HG02885 (cell line): ENCODE data around the gene NR2F6.
A peak's percentile ranks its signal among the peaks of the same experiment; 100 is the strongest.

Experiments used
- ATAC-seq: cut with Tn5 transposase; IDR thresholded peaks from one replicate; pipeline ENCODE4 v1.9.1; 2021; ENCODE audit warnings: mild to moderate bottlenecking; ENCODE audit not compliant: unreplicated experiment, poor library complexity

NR2F6 gene

GRCh38 chr19:17242431-17243208 is 3.1 kb downstream of the NR2F6 start:
- ATAC-seq: no peak

GRCh38 chr19:17240826-17241399 is 4.8 kb downstream of the NR2F6 start:
- no peak for ATAC-seq

- no peak for ATAC-seq
Observed at GRCh38 chr19:17240062-17240752, 5.5 kb downstream of the NR2F6 start.

DNA sequence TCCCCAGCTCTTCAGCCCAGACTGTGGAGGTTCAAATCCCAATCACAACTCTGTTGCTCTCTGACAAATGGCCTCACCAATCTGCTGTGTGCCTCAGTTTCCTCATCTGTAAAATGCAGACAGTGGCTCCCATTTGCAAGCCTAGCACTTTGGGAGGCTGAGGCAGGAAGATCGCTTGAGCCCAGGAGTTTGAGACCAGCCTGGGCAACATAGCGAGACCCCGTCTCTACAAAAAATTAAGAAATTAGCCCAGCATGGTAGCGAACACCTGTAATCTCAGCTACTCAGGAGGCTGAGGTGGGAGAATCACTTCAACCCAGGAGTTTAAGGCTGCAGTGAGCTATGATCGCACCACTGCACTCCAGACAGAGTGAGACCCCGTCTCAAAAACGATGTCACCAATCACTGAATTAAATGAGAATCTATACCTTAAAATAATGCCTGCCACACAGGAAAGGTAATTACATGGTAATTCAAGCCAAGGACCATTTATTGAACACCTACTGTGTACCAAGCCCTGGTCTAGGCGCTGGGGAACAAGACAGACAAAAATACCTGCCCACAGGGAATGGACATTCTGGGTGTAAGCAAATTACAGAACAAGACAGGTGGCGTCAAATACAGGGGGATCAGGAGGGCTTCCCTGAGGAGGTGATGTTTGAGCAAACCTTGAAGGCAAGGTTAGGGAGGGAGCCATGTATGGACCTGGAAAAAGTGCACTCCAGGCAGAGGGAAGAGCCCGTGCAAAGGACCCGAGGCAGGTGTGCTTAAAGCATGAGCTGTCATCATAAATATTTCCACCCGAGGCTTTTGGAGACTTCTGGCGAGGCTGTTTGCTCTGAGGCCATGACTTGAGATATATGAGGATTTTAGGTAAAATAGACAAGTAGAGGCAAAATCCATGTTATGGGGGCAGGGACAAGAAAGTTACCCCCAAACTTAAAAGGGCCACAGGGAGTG is 7.7 kb downstream of the NR2F6 start:
- ATAC-seq: no peak

DNA sequence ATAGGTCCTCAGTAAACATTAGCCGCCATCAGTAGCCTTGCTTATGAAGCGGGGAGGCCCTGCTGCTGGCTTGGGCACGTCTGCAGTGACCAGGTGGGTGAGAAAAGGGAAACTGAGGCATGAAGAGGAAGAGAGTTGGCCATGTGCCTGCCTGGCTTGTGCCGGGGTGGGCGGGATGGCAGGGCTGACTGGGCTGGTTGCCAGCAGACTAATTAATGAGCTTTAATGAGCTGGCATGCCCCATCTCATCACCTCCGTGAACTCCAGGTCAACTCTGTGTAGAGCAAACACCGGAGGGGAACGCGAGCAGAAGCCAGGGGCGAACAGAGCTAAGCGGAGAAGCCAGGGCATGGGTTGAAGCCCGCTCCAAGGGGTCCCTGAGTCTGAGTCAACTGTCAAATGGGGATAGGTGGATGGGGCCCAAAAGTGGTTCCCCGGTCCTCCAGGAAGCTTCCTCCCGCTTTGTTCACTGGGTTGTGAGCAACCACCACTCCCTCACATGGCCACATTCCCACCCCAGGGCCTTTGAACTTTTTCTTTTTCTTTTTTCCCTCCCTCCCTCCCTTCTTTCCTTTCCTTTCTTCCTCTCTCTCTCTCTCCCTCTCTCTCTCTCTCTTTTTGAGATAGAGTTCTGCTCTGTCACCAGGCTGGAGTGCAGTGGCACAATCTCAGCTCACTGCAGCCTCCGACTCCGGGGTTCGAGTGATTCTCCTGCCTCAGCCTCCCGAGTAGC is 8.7 kb downstream of the NR2F6 start:
- no peak for ATAC-seq

DNA sequence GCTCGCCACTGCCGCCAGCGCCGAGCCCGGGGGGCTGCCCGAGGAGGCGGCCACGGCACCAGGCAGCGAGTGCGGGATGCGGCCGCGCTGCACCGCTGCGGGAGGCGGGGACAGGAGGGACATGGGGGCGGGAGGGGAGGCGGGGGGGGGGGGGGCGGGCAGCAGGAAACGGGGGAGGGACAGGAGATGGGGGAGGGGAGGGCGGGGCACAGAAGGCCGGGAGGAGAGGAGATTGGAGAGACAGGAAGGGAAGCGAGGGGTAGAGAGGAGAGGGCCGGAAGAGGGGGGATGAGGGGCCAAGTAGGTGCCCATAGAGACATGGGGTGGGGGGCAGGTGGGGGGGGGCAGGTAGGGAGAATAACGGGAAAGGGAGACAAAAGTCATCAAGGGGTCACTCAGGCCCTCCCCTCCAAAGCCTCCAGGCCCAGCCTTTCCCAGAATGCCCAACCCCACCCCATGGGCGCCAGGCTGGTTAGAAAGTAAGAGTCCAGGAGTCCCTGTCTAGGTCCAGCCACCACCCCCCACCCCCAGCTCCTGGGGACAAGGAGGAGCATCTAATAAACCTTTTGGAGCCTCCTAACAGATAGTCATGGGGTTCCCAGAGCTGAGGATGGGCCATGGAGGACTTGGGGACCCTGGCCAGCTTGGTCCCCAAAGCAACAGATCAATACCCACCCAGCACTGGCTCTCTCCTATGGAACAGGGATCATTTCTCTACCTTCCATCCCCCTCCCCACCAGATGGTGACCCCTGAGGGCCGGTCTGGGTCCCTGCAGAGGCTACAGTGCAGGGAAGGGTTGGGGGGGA is 9.5 kb downstream of the NR2F6 start:
- ATAC-seq: no peak

GRCh38 chr19:17235300-17235970 is 10.3 kb downstream of the NR2F6 start:
- peak; percentile 76 for ATAC-seq

DNA sequence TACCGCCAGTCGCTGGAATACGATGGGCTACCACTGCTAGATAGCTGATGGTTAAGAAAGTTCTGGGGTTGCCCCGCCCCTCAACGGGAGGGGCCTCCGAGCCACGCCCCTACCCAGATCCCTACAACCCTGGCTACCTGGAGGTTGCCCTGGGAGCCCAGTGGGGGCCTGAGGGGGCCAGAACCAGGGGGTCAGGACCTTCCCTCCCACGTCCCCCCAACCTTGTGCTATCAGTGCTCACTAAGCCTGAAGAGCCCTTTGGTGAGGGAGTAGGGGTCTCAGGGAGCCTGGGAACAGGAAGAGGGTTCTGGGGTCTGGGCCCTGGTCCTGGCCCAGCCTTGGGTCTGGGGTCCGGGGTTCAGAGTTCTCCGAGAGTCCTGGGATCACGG is 10.8 kb downstream of the NR2F6 start:
- ATAC-seq: peak; percentile 46

DNA sequence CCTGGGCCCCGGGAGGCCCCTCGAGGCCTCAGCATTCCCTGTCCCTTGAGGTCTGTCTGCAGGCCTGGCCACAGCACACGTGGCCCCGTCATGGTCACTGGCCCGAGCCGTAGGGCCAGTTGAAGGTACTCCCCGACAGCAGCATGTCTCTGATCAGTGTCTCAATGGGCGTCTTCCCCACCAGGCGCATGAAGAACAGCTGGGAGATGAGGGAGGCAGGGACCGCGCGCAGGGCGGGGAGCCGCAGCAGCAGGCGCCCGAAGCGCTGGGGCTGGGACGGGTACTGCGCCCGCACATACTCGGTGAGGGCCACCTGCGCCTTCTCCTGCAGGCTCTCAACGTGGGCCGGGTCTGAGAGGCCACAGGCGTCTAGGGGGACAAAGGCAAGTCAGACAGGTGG is 13.5 kb downstream of the NR2F6 start:
- no peak for ATAC-seq

DNA sequence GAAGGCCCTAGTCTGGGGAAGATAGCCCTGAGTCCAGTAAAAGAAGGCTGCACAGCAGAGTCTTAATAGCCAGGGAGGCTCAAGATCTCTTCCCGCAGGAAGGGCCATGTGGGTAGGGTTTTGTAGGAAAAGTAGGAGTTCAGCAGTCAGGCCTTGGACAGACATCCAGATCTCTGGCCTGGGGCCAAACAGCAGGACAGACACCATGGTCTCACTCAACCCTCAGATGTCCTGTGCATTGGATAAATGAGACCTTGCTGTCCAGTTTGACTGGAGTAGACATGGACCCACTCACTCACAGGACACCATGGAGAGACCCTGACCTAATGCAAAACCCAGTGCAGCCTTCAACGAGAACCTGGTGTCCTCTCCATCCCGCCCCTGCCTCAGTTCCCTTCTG is 15.8 kb downstream of the NR2F6 start:
- ATAC-seq: no peak

DNA sequence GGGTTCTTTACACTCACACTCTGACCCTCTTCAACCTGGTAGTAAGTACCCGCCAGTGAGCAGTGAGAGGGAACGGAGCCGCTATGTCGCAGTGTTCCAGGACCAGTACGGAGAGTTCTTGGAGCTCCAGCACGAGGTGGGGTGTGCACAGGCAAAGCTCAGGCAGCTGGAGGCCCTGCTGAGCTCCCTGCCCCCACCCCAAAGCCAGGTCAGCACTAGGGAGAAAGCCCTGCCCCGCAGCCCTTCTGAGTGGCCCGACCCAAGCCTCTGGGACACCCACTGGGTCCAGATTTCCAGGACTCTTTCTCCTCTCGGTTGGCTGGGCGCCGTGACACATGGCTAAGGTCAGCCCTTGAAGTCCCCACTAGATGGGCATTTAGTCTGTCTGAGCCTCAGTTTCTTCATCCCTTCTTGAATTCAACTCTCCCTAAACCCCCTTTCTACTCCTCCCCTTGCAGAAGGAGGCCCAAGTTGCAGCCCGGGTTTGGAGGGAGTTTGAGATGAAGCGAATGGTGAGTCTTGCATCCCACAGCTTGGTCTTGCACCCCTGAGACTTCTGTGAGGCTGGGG is 17.8 kb downstream of the NR2F6 start:
- no peak for ATAC-seq

GRCh38 chr19:17226002-17226933 is 19.5 kb downstream of the NR2F6 start, which contains the start of gene OCEL1:
Gene OCEL1 (plus strand): TSS chr19:17226226. CDS start chr19:17226248, 22 bp downstream.
- ATAC-seq: peak; percentile 92

GRCh38 chr19:17225053-17225452 is 20.7 kb downstream of the NR2F6 start:
- ATAC-seq: no peak

DNA sequence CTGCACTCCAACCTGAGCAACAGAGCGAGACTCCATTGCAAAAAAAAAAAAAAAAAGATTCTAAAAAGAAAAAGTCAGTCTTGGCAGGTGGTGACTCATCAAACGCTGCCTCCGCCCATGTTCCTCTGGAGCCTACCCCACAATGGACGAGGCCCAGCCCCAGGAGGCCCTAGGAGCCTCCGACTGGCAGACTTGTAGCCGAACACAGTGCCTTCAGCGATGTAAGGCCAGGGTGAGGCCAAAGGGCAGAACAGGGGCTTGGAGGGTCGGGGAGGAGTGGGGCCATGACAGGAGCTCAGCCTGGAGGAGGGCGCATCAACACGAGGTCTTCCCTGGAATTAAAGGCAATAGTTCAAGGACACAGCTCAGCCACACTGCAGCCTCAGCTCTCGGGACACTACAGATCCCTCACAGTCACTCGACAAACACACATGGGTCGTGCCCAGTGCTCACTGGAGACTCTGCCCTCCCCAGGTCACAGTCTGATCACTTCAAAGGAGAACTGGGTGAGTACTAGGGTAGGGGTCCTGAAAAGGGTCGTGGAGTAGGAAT is 25.4 kb downstream of the NR2F6 start:
- ATAC-seq: no peak

DNA sequence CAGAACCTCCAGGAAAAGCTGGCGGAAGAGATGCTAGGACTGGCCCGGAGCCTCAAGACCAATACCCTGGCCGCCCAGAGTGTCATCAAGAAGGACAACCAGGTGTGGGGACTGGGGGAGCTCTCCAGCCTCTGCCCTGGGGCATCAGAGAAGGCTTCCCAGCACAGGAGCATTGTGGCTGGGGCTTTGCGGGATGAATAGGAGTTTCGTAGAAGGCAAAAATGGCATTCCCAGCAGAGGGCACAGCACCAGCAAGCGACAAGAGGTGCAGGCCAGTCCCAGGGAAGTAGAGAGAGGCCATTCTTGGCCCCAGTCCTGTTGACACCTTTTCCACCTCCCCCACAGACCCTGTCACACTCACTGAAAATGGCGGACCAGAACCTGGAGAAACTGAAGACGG is 26.4 kb downstream of the NR2F6 start:
- no peak for ATAC-seq

DNA sequence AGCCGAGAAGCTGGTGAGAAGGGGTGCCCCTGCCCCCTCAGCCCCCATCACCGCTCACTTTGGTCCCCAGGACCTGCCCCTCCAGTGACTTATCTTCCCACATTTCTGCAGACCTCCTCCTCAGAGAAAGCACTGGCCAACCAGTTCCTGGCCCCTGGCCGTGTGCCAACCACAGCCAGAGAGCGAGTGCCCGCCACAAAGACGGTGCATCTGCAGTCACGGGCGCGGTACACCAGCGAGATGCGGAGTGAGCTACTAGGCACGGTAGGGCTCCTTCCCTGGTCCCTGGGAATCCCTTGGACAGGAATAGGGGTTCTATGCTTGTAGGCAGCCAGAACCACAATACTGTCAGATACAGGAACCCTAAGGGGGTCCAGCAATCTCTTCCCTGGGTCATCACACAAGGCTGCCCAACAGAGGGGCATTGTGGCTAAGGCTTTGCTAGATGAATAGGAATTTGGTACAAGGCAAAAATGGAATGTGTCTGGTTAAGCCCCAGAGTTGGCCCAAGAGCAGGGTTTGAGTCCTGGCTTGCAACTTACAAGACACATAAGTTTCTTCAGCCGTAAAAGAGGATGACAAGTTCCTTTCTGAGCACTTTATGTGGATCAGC is 29.6 kb downstream of the NR2F6 start:
- ATAC-seq: no peak
